HuH-7 (cell line): ENCODE data around the gene GARIN5A.
"Not testable (repeated sequence)": the region's sequence is repeated elsewhere in the genome, so short reads cannot be mapped to it uniquely, and the experiment has no call there.

ENCODE experiments used
- DNase-seq: peaks from one replicate; pipeline ENCODE4 v3.0.0; 2011; ENCODE audit warnings: low spot score

The GARIN5A gene

DNA sequence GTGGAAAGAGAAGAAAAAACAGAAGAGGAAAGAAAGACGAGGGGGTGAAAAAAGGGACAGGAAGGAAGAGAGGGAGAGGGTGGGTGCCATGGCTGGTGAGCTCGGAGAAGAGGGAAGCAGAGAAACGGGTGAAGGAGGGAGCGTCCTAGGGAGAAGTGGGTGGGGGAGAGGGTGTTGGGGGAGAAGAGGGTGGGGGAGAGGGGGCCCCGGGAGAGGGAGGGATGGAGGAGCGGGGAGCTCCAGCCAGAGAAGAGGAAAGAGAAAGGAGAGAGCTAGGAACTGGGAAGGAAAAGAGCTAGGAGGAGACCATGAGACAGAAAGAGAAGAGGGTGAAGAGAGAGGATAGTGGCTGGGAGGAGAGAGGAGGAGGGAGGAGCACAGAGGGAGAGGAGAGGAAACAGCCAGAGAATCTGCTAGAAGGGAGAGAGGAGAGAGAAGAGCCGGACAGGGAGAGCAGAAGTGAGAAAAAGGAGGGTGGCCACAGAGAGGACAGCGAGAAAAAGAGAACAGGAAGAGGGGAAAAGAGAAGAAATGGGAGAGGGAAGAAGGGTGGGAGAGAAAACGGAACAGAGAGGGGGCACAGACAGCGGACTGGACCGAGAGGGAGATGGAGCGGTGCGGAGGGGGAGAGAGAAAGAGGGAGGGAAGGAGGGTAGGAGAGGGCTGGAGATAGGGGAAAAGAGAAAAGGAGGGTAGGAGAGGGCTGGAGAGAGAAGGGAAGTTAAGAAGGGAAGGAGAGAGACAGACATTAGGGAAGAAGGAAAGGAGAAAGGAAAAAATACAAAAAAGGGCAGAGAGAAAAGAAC lies 11.9 kb upstream of the GARIN5A start:
- no peak for DNase-seq

DNA sequence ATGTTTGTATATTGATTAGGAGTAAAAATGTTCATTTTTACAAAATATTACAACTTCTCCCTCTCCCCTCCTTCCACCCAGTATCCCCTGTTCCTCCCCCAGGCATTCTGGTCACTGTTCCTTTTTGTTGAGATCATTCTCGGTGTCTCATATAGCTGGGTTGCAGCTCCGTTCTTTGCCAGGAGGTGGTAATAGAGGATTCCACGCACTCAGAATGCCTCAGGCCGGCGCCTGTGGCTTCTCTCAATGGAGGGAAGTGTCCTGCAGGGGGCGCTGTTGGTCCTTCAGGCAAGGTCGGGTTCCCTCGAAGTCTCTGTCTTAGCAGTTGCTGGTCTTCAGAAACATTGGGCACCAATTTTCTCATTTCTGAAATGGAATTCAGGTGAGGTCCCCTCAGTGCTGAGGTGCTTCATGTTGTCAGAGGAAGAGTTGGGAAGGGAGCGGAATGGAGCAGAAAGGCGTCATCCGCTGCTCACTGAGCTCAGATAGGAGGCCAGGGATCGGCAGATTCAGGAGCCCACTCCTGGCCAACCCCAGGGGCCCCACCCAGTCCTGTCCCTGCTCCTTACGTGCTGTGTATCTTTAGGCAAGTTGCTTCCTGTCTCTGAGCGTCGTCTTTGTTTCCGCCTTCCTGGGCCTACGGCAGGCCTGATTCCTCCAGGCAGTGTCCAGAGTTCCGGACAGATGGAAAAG lies 10.3 kb upstream of the GARIN5A start:
- no peak for DNase-seq

DNA sequence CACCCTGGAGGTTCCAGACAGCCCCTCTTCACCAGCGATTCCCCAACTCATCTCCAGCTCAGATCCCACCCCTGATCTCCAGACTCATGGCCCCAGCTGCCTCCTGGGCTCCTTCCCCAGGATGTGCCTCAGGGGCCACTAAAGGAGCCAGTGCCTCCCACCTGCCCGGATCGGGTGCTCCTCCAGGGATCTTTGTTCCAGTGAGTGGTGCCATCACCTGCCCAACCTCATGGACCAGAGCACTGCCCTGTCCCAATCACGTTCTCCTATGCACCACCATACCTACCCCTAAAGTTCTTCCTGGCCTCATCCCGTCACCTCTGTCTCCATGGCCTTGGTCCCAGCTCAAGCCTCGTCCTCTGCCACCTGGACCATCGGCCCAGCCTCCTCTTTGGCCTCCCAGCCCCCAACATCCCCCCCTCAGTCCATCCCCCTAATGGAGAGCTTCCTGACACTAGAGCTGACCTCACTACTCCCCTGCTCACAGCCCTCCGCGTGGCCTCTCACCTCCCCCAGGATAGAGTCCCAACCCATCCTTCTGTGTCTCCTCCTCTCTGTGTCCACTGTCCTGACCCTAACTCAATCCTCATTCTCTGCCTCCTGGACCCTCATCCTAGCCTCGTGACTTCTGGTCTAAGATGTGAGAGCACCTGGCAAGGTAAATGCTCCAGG lies 8.8 kb upstream of the GARIN5A start:
- no peak for DNase-seq

DNA sequence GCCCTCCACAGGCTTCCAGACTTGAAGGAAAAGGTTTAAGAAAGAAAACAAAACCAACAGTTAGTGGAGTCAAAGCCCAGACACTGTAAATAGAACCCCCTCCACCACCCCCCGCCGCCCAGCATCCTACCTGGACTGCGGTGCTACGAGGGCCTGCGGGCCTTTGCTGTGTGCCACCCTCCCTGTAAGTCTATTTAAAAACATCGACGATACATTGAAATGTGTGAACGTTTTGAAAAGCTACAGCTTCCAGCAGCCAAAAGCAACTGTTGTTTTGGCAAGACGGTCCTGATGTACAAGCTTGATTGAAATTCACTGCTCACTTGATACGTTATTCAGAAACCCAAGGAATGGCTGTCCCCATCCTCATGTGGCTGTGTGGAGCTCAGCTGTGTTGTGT lies 6.3 kb upstream of the GARIN5A start:
- DNase-seq: no peak

DNA sequence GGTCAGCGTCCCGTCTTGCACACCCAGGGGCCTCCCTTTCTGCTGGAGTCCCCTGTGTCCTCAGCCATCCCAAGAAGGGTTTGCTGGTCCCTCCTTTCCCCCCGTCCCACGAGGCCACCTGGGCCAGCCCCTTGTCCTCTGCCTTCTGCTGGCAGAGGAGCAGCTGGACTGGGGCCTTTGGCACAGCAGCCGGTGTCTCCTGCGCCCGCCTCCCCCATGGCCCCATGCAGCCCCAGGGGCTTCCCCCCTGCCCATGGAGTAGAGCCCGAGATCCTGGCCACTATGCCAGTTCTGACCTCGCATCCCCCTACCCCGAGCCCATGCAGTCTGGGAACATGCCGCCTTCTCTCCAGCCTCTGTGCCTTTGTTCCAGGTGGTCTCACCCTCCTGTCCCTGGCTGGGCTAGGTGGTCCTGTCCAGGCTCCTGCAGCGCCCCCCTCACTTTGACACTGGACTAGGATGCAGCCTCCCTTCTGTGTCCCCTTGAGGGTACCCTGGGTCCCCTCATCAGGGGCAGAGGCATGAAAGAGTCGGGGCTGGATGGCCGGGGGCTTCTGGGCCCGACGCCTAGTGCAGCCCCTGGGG lies 5.7 kb upstream of the GARIN5A start:
- no peak for DNase-seq

DNA sequence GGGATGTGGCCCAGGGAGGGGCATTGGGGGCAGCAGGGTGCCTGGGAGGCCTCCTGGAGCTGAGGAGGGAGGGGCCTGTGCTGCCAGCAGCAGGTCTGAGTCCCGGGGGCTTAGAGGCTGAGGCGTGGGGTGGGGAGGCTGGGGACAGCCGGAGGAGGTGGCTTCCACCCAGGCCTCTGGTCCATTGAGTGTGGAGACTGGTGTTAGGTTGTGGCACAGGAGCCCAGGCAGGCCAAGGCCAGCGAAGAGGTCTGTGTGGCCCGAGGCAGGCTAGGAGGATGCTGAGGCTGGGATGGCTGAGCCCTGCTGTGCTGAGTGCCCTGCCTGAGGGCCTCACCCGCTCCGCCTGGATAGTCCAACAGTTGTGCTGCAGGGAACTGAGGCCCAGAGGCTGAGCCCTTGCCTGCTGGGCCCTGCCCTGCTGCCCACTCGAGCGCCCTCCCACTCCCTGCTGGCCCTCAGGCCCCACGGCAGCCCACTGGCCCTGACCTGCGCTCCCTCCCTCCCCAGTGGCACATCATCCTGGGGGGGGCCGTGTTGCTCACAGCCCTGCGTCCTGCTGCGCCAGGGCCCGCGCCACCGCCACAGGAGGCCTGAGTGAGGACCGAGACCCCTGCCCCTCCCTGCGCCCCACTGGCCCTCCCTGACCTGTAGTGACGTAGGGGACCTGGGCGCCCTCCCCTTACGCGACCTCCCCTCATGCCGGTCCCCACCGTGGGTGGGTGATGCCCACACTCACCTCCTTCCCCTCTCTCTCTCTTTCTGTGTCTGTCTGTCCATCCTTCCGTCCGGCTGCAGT lies 4.9 kb upstream of the GARIN5A start:
- no peak for DNase-seq

DNA sequence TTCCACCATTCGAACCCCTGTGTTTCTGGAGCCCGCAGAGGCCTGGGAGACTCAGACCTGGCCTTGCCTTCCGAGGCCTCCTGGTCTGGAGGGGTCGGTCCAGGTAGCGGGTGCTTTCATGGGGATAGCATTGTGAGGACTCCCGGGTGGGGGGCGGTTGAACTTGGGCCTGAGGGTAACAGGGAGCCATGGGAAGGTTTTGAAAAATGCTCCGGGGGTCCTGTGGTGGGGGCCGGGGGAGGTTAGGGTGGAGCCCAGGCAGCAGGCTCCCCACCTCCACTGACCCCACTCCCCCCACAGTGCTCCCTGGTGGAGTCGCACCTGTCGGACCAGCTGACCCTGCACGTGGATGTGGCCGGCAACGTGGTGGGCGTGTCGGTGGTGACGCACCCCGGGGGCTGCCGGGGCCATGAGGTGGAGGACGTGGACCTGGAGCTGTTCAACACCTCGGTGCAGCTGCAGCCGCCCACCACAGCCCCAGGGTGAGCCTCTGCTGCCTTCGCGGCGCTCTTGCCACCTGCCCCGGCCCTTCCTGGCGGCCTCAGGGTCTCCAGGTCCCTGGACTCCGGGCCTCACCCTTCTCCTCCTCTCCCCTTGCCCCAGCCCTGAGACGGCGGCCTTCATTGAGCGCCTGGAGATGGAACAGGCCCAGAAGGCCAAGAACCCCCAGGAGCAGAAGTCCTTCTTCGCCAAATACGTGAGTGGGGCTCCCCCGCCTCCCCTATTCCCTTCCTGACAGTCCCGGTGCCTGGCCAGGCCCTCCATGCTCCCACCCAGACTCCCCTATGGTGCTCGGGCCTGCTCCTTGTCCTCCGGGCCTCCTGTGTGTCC lies 3.8 kb upstream of the GARIN5A start:
- DNase-seq: no peak

DNA sequence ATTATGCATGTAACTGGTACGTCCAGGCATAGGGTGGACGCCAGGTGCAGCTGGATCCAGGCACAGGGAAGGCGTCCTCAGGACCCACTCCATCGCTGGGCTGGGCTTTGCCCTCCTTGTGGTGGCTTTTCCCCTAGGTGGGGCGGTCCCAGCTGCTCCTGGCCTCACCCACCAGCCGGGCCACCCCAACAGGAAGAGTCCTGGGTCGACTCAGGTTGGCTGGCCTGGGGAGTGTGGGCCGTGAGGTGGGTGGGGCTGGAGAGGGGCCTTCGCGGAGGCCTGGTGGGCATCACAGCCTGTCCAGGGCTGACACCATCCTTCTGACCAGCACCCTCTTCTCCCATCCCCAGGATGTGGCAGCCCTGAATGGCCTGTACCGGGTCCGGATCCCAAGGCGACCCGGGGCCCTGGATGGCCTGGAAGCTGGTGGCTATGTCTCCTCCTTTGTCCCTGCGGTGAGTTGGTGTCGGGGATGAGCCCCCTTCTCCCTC lies 3.2 kb upstream of the GARIN5A start:
- no peak for DNase-seq

DNA sequence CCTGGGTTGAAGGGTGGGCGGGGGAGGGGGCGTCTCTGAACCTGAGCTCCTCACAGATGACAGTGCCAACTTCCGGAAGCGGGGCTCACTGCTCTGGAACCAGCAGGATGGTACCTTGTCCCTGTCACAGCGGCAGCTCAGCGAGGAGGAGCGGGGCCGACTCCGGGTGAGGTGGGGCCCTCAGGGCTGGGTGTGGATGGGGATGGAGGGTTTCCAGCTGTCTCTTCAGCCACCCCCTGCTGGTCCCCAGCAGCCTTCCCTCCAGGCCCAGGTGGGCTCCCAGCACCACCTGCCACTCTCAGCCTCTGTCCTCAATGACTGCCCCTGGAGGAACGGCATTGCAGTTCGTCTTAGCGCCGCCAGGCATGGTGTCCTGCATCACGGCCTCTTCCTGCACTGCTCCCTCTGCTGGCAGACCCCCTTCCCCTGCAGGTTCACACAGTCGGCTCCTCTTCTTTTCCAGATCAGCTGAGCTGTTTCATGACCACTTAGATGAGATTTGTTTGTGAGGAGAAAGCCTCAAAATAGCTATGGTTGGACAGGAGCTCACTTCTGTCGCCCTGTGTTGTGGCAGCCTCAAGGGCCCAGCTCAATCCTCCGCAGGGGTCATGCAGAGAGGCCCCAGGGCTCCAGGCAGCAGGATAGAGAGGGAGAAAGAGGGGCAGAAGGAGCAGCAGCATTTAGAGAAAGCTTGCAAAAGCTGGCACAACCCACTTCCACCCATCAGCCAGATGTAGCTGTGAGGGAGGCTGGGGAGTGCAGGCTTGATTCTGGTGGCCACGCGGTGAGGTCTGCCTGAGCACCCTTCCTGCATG lies 2.5 kb upstream of the GARIN5A start:
- peak; percentile 98 for DNase-seq

DNA sequence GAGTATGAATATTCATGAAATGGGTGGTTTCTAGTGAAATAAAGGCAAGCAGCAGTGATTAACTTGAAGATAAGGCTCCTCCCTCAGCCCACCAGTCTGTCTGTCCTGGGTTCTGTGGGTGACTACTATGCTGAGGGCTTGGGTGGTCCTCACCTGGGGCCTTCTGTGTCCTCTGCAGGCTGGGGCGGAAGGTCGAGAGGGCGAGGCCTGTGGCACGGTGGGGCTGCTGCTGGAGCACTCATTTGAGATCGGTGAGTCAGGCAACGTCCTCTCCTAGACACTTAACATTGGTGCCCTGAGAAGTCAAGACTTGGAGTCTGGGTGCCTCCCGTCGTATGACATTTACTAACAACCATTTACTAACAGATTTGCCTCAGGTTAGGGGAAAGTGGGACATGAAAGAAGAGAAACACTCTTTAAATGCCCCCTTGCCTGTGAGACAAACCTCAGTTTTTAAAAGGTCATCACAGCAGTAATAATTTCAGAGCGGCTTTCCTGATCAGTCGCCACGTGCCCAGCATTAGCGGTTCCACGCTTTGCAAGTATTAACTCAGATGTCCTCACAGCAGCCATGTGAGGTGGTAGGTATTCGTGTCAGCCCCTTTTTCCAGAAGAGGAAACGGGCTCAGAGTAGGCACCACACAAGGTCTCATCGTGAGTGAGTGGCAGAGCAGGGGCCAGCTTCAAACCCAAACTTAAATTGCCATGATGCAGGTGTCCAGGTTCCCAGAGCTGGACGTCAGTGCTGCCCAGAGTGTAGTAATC lies 1.3 kb upstream of the GARIN5A start:
- DNase-seq: no peak

DNA sequence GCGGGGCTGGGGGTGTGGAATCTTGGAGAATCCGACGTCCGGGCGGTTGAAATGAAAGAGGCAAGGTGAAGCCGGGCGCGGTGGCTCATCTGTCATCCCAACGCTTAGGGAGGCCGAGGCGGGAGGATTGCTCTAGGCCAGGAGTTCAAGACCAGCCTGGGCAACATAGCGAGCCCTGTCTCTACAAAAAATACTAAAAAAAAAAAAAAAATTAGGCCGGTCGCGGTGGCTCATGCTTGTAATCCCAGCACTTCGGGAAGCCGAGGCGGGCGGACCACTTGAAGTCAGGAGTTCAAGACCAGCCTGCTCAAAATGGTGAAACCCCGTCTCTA lies 225 bp upstream of the GARIN5A start:
- DNase-seq: no peak

DNA sequence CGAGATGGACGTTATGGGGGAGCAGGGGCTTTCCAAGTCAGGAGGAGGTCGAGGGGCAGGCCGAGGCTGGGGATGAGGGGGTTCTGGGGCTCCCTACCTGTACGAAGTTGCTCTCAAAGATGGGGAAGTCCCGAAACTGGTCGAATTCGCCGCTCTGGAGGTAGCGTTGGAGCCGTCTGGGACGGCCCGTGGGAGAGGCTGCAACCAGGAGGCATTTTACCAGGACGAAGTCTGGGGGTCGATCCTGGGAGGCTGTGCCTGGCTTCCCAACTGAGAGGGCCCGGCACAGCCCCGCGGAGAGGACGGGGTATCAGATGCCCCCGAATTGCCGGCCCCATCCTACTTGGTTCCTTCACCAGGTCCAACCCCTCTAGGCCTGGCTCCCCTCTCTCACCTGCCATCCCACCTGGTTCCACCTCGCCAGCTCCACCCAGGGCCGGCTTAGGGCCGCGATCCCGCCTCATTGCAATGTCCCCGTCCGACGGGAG lies 868 bp downstream of the GARIN5A start:
- DNase-seq: no peak

DNA sequence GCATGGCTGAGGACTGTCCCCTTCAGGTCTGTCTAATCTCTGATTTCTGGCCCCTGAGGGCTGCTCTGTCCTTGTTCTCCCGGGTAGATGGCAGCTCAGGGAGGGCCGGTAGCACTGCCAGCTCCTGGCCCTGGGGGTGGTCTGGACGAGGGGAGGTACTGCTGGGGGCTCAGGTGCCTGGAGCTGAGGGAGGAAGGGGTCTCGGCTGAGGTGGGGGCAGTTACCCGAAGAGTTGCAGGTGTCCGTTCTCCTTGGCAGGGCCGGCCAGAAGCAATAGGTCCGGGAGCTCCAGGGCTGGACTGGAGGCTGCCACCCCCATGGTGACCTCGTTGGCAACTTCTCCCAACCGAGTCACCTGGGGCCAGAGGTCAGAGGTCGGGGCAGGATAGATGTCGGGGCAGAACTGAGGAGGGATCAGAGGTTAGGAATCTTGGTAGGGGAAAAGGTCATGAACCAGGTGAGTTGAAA lies 1.5 kb downstream of the GARIN5A start:
- DNase-seq: no peak

DNA sequence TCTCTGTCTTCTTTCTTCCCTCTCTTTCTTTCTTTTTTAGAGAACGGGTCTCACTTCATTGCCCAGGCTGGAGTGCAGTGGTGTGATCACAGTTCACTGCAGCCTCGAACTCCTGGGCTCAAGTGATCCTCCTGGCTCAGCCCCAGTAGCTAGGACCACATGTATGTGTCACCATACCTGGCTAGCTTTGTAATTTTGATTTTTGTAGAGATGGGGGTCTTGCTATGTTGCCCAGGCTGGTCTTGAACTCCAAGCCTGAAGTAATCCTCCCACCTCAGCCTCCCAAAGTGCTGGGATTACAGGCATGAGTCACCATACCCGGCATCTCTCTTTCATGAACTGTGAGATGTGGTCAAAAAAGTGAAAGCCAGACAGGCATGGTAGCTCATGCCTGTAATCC lies 3.3 kb downstream of the GARIN5A start:
- not testable (repeated sequence) for DNase-seq

DNA sequence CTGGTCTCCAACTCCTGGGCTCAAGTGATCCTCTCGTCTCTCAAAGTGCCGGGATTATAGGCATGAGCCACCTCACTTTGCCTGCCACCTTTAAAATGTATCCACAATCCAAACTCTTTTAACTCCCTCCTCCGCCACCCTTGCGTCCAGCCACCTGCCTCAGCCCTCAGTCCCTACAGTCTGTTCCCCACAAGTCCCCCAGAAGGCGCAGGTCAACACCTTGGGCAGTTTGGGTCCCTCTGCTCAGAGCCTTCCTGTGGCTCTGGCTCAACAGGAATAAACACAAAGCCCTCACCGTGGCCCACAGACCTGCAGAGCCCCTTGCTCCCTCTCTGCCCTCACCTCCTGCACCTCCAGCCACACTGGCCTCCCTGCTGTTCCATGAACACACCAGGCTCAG lies 7.8 kb downstream of the GARIN5A start:
- DNase-seq: no peak

DNA sequence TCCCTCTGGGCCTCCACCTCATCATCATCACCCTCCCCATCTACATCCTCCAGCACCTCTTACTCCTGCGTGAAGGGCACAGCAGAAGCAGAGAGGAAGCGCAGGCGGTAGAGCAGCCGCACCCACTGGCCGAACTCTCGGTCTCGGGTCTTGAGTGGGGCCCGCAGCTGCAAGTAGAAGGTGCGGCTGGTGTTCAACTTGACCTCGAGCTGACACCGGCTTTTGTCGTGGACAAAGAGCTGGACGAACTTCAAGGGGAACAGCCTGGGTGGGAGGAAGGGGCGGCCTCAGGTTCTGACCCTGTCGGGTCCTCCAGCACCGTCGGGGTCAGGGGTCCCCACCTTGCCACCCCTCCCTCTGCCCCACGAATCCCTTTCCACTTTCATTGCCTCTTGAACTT lies 9.1 kb downstream of the GARIN5A start:
- no peak for DNase-seq

DNA sequence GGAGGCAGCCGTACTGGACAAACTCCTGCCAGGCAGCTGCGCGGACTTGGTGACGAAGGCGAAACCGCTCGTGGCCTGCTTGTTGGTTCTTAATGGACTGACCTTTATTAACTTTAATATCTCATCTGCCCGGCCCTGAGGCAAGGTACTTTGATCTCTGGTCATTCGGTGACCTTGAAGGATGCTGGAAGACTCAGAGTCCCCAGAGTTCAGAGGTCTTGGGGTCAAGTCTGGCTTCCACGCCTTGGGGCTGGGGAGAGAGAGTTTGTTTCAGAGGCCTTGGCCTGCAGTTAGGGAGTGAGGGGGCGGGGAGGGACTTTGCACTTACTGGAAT lies 10.0 kb downstream of the GARIN5A start:
- no peak for DNase-seq

DNA sequence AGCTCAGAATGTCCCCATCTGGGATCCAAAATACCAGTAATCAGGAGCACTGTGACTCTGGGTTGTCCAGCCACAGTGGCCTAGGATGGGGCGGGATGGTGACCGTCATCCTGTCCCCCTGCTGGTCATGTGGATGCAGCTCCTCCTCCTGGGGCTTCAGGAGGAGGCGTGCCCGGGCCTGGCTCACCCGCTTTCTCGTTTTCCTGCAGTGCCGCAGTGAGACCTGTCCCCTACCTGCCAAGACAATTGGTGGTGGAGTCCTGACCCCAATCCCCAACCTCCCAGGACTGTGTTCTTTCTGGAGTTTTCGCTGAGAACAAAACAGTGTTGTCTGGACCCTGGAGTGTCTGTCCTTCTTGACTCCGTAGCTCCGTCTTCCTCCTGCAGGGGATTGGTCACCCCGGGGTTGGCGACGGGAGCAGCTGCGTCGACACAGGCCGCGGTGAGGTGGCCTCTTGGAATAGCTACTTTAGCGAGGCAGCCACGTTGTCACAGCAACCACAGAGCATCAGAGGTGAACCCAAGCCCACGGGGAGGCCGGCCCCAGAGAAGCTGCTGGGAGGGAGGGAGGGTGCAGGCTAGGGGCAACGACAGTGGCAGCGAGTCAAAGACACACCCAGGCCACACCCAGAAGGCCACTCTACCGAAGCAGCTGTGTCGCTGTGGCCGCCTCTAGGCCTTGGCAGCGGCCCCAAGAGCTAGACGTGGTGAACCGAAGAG lies 10.5 kb downstream of the GARIN5A start:
- DNase-seq: peak; percentile 67

DNA sequence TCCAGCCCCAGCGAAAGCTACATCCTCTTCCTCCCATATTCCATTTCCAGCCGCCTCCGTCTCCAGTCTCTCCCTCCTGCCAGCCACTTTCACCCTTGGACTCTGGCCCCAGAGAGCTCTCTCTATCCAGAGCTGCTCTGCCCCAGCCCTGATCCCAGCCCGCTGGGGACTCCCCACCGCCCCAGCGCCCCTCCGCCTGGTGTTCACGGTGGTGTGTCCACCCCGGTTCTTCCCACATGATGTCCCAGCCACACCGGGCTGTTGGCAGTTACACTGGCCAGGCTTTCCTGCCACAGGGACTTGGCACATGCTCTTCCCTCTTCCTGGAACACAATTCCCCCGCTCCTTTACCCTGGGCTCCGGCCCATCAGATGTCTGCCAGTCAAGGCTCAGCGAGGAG lies 11.6 kb downstream of the GARIN5A start:
- DNase-seq: no peak
